ENCODE results near the gene E4F1.

Gene E4F1

GRCh38 chr16:2235695-2236336 is 12.4 kb downstream of the E4F1 start (continued):
- no peak for TF ChIP-seq ESRRG (CRISPR knock-in tag; IDR thresholded peaks at IDR 0.05)
- no peak for TF ChIP-seq SNAI2 (CRISPR knock-in tag; IDR thresholded peaks at IDR 0.05)
- no peak for TF ChIP-seq TSHZ2 (CRISPR knock-in tag; IDR thresholded peaks at IDR 0.05)

- TF ChIP-seq OSR1 (CRISPR knock-in tag; IDR thresholded peaks at IDR 0.05) (no peak), ESRRG (CRISPR knock-in tag; IDR thresholded peaks at IDR 0.05) (no peak), TOX (CRISPR knock-in tag; IDR thresholded peaks at IDR 0.05; ENCODE audit: borderline replicate concordance) (no peak), RARB (CRISPR knock-in tag; IDR thresholded peaks at IDR 0.05) (no peak), ZFP30 (CRISPR knock-in tag; IDR thresholded peaks at IDR 0.05) (no peak), ARNTL (CRISPR knock-in tag; IDR thresholded peaks at IDR 0.05; ENCODE audit: borderline replicate concordance, low read depth) (no peak), SNAI2 (CRISPR knock-in tag; IDR thresholded peaks at IDR 0.05) (no peak), BACH2 (CRISPR knock-in tag; IDR thresholded peaks at IDR 0.05; ENCODE audit: borderline replicate concordance) (no peak)
- ATAC-seq: peak; percentile 50
Observed at GRCh38 chr16:2236337-2237101, 13.1 kb downstream of the E4F1 start, which contains the start of gene DNASE1L2. Gene DNASE1L2, plus strand, starts transcription at chr16:2236444. Its CDS starts 373 bp downstream, at chr16:2236817.

- ATAC-seq: no peak
- TF ChIP-seq SNAI2 (CRISPR knock-in tag; IDR thresholded peaks at IDR 0.05): no peak
- TF ChIP-seq ESRRG (CRISPR knock-in tag; IDR thresholded peaks at IDR 0.05): no peak
- TF ChIP-seq TCF4 (CRISPR knock-in tag; IDR thresholded peaks at IDR 0.05; ENCODE audit: borderline replicate concordance): no peak
- no peak for TF ChIP-seq ISL1 (CRISPR knock-in tag; IDR thresholded peaks at IDR 0.05)
- TF ChIP-seq ZC3H10 (CRISPR knock-in tag; IDR thresholded peaks at IDR 0.05): no peak
- TF ChIP-seq ZFP30 (CRISPR knock-in tag; IDR thresholded peaks at IDR 0.05): no peak
- TF ChIP-seq ZNF565 (CRISPR knock-in tag; conservative IDR thresholded peaks at IDR 0.05; ENCODE audit: low read depth): no peak
- no peak for TF ChIP-seq ARNTL (CRISPR knock-in tag; IDR thresholded peaks at IDR 0.05; ENCODE audit: borderline replicate concordance, low read depth)
- TF ChIP-seq CSDC2 (CRISPR knock-in tag; IDR thresholded peaks at IDR 0.05): no peak
- no peak for TF ChIP-seq POU6F1 (CRISPR knock-in tag; IDR thresholded peaks at IDR 0.05; ENCODE audit: borderline replicate concordance, low read depth)
- no peak for TF ChIP-seq BACH2 (CRISPR knock-in tag; IDR thresholded peaks at IDR 0.05; ENCODE audit: borderline replicate concordance)
- no peak for TF ChIP-seq CSRNP3 (CRISPR knock-in tag; IDR thresholded peaks at IDR 0.05)
- no peak for TF ChIP-seq RARB (CRISPR knock-in tag; IDR thresholded peaks at IDR 0.05)
- no peak for TF ChIP-seq ZNF70 (CRISPR knock-in tag; IDR thresholded peaks at IDR 0.05)
- TF ChIP-seq GLIS3 (CRISPR knock-in tag; IDR thresholded peaks at IDR 0.05): no peak
- no peak for TF ChIP-seq ZFP3 (CRISPR knock-in tag; IDR thresholded peaks at IDR 0.05)
- TF ChIP-seq PPARA (CRISPR knock-in tag; IDR thresholded peaks at IDR 0.05; ENCODE audit: borderline replicate concordance): no peak
Observed at GRCh38 chr16:2237102-2237482, 13.7 kb downstream of the E4F1 start.

- ATAC-seq: no peak
- no peak for TF ChIP-seq ZNF70 (CRISPR knock-in tag; IDR thresholded peaks at IDR 0.05)
- TF ChIP-seq ZFP30 (CRISPR knock-in tag; IDR thresholded peaks at IDR 0.05): no peak
- no peak for TF ChIP-seq ISL1 (CRISPR knock-in tag; IDR thresholded peaks at IDR 0.05)
Observed at GRCh38 chr16:2237493-2238149, 14.2 kb downstream of the E4F1 start.
